ENCODE data around the gene JARID2.

Gene JARID2

DNA sequence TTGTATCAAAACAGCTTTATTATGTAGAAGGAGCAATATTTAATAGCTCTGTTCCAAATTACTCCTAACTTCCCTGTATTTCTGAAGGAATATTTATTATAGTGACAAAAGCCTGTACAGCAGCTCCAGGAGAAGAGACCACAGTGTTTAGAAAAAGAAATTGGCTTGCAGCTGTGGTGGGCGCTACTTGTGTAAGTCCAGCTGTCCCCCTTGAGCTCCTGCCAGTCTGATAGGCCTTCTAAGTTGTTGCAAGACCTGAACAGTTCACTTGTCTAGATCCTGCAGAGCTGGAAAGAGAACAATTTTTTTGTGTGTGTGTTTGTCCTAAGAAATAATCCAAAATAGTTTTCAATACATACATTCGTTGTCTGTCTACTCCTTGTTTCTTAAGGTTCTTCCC lies 86.6 kb downstream of the JARID2 start:
- DNase-seq (ENCODE audit: low read depth in 2 of 2), result no peak

DNA sequence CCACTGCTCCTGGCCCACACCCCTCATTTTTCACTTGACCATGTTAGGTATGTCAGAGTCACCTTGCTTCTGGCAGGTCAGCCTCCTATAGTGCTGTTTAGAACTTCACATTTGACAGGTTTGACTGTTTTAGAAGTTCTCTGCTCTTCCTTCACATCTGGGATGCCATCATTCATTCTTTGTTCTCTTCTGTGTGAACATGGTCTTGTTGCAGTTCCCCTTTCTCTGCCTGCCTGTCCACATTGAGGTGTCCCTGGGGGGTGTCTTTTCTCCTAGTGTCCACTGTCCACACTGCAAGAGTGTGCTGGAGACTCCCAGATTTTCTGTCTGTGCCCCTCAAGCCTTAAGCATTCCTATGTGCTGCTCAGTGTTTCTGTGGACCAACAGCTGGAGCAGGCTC lies 89.5 kb downstream of the JARID2 start:
- no peak for DNase-seq (ENCODE audit: low read depth in 2 of 2)

DNA sequence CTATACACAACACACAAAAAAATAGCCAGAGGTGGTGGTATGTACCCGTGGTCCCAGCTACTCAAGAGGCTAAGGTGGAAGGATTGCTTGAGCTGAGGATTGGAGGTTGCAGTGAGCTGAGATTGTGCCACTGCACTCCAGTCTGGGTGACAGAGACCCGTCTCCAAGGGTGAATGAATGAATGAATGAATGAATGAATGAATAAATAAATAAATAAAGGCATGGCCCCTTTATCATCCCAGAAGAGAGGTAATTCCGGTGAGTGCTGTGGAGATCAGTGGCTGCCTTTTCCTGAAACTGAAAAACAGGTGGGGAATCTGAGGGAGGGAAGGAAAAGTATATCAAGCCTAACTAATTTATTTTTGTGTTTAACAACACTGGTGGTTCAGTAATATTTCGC lies 90.0 kb downstream of the JARID2 start:
- no peak for DNase-seq (ENCODE audit: low read depth in 2 of 2)

DNA sequence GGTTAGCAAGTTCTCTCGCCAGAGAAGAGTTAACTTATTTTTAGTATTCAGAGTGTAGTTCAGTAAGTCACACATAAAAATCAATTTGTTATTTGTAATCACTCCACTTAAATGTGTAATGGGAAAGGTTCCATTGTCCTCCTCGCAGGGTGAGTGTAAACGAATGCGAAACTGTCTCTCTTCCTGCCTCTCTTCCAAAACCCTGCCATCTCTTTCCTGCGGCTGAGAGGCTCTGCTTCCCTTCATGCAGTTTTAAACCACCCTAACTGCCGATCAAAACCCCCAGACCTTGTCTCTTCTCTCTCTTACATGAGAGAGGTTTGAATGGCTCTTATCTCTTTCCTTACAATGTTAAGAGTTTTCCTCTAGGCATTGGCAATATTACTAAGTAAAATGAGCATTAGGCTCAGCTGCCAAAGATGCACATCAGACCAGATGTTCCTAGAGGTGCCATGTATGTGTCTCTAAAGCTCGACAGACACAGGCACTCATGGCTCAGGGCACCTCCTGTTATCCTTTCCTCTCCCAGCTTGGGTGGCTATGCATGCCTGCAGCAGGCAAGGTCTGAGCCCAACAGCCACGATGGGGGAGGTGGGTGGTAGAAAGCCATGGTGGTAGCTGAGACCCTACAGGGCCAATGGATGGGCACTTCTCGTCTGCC lies 91.2 kb downstream of the JARID2 start:
- DNase-seq (ENCODE audit: low read depth in 2 of 2), result no peak

GRCh38 chr6:15337582-15337981 lies 91.7 kb downstream of the JARID2 start:
- DNase-seq (ENCODE audit: low read depth in 2 of 2), result no peak

GRCh38 chr6:15338476-15338875 lies 92.6 kb downstream of the JARID2 start:
- no peak for DNase-seq (ENCODE audit: low read depth in 2 of 2)

GRCh38 chr6:15339081-15339480 lies 93.2 kb downstream of the JARID2 start:
- no peak for DNase-seq (ENCODE audit: low read depth in 2 of 2)

- DNase-seq (ENCODE audit: low read depth in 2 of 2), result no peak
Observed at GRCh38 chr6:15340105-15340601, 94.3 kb downstream of the JARID2 start.

GRCh38 chr6:15340775-15341174 lies 94.9 kb downstream of the JARID2 start:
- no peak for DNase-seq (ENCODE audit: low read depth in 2 of 2)

DNA sequence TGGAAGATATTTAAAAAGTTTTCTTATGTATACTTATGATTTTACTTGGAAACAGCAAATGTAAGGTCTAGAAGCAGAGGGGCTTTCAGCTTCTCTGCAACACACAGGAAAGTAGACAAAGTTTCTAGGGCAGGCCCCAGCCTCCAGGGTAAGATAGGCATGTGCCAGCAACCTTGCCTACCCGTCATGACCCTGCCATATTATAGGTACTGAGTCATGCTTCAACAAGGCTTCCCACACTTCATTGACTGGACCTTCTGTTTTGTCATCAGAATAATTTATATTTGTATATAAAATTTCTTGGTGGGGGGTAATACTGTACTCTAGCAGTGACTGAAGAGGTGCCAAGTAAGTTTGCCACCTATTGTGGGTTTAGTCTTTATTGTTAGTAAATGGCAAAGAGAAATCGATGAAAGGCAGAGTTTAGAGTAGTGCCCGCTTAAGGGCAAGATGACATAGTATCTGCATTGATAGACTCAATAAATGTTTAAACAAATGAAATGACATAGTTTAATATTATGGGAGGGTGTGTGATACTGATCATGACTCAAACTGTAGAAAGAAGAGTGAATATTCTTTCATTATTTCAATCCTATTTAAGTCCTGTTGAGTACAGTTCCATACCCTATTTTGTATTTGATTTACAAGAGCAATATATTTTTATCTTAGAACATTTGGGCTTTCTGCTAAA lies 95.6 kb downstream of the JARID2 start:
- no peak for DNase-seq (ENCODE audit: low read depth in 2 of 2)

DNA sequence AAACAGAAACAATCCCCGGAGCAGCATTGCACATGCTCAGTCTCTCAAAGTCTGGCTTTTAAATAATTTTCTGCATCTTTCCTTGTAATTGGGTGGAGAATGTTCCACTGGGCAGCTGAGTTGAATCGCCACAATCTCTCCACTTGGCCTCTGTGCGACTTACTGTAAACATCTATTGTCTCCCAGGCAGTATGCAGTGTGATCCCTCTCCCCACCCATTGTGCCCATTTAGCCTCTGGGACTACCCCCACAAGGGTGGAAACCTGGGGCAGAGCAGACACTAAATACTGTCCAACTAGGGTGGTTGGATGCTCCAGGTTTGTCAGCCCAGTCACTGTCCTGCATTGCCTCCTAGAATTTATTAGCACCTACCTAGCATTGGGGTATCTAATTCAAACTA lies 96.2 kb downstream of the JARID2 start:
- no peak for DNase-seq (ENCODE audit: low read depth in 2 of 2)

- DNase-seq (ENCODE audit: low read depth in 2 of 2), result no peak
Observed at GRCh38 chr6:15343490-15344191, 97.8 kb downstream of the JARID2 start.

DNA sequence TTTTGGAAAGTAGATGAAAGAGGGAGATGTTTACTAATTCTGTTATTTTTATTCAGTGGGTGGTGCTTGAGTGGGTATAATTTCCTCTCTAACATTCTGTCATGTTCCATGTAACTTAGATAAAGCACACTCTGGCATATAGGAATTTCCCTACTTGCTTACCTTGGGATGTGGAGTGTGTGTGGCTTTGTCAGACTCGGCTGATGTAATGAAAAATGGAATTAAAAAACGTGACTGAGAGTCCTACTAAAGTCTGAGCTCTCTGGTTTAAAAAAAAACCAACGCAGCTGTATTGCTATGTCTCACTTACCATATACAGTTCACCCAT lies 98.3 kb downstream of the JARID2 start:
- DNase-seq (ENCODE audit: low read depth in 2 of 2), result no peak

GRCh38 chr6:15344831-15345230 lies 99.0 kb downstream of the JARID2 start:
- DNase-seq (ENCODE audit: low read depth in 2 of 2), result no peak

DNA sequence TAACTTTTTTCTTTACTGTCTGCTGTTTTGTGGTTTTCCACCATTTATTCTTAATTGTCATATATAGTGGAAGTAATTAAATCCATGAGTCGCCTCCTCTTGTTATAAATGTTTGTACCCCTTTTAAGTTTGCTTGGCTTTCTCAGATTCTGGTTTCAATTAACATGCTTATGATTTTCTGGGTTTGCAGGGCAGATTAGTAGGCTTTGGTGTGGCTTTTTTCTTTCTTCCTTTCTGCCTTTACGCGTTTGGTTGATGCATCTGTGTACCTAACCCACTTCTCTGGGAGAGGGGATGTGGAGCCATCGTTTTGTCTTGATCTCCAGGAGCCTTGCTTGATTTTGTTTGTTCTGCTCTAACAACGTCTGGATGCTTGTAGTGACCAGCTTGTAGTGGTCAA lies 100.4 kb downstream of the JARID2 start:
- DNase-seq (ENCODE audit: low read depth in 2 of 2), result no peak

DNA sequence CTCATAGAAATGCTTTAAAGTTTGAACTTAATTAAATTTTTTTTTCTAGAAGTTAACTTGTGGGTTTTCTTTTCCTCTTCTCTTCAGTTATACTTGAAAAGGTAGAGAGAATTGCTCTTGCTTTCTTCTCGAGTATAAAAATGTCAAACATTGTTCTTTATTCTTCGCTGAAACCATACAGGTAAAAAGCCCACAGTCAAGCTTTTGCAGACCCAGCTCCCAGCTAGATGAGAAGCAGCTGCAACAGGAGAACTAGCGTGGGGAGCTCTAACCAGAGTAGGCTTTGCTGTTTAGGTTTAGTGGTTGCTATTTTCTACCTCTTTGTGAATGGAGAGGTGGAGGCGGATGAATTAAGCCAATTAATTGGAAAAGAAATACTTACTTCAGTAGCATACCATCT lies 102.7 kb downstream of the JARID2 start:
- no peak for DNase-seq (ENCODE audit: low read depth in 2 of 2)

DNA sequence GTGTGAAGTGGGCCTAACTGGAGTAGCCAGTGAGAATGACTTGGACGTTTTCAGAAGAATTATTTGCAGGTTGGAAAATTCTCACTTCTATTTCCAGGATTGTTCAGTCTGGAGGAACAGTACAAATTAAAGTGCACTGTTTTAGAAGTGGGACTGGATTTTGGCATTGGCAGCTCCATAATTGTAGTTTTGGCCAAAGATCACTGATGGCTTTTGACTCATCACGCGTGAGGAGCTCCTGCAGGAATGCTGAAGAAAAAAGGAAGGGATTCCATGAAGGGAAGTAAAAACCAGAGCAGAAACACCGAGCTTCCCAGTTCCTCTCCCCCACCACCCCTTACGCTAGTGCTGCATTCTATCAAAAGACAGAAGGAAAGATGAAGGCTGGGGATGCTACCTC lies 103.5 kb downstream of the JARID2 start:
- DNase-seq (ENCODE audit: low read depth in 2 of 2), result no peak

DNA sequence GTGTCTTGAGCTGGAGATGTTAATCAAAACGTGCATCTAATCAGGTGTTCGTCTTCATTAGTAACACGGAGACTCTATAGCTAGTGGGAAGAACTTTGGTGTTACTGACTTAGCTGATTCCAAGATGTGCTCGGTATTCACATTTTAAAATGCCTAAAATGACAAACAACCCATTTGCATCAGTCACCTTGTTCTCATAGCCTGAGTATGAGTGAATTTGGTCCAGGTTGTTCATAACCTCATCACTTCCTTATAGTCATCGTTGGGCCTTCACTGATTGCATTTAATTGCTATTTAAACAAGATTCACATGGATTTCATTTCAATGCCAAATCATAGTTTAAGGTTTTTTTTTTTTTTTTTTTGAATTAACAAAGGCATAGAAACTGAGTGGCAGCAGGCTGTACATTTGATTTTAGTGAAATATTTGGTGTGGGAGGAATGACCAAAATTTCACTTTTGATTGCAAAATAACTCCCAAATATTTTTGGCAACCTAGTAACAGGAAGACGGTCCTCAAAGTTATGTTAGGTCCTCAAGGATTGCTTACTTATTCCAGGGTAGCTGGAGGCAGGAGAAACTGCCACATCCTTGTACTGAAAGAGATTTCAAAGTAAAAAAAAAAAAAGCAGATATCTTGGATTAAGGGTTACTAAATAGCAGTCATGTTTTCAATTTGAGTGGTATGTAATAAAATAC lies 104.7 kb downstream of the JARID2 start:
- DNase-seq (ENCODE audit: low read depth in 2 of 2), result no peak

DNA sequence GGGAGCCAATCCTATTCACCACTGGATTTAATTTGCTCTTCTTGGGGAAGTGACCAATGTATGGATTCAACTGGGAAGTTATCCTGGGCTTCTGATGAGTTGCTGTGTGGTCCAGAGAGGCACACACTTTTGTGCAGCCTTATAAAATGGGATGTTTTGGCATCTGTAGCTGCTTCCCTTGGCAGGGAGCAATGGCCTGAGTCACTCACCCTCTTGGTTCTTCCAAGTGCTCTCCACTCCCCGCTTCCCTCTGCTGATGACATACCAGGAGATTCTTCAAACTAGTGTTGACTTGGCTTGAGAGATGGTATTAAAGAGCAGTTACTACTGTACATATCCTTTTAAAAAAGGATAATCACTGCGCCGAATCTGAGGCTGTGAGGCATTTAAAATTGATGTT lies 105.8 kb downstream of the JARID2 start:
- DNase-seq (ENCODE audit: low read depth in 2 of 2), result no peak

GRCh38 chr6:15352220-15352619 lies 106.4 kb downstream of the JARID2 start:
- no peak for DNase-seq (ENCODE audit: low read depth in 2 of 2)

GRCh38 chr6:15352845-15353244 lies 107.0 kb downstream of the JARID2 start:
- DNase-seq (ENCODE audit: low read depth in 2 of 2), result no peak

- DNase-seq (ENCODE audit: low read depth in 2 of 2), result no peak
Observed at GRCh38 chr6:15355683-15356099, 109.8 kb downstream of the JARID2 start.
